ENCODE measurements around the gene ZNF813.
"Not testable (repeated sequence)": the region's sequence is repeated elsewhere in the genome, so short reads cannot be mapped to it uniquely, and the experiment has no call there.

Gene ZNF813
- 7.0 to 10.6 (median 7.6) reads per million in 3 donors for total RNA-seq

- H3K9me3 ChIP-seq (ENCODE audit: control insufficient read depth, low read length): peaks cover 4% of the 10 kb centered on the region
- H3K27ac ChIP-seq (ENCODE audit: insufficient read depth, low read length, poor library complexity, severe bottlenecking): peak within 1 kb of the TSS; percentile 60
- no peaks in the 10 kb centered on the region for H3K27me3 ChIP-seq (replicated peaks; ENCODE audit: control insufficient read depth, insufficient read depth, low read length, poor library complexity, severe bottlenecking)
- H3K36me3 ChIP-seq (ENCODE audit: control insufficient read depth, insufficient read depth, low read length): no peaks in the 10 kb centered on the region
- peak; percentile 92 to 95 (median 93) for DNase-seq
- H3K4me3 ChIP-seq (ENCODE audit: insufficient read depth, low read depth, low read length, poor library complexity, severe bottlenecking): peak within 1 kb of the TSS; percentile 66
- H3K4me1 ChIP-seq (ENCODE audit: control insufficient read depth, insufficient read depth, low read length, poor library complexity, severe bottlenecking): no peaks in the 10 kb centered on the region
Measured at GRCh38 chr19:53467485-53468262, at the start of gene ZNF813. TSS of gene ZNF813 (plus strand) at chr19:53467733. CDS start at chr19:53483823, 16,090 bp downstream.

GRCh38 chr19:53420520-53421315, 46.8 kb upstream of the ZNF813 start:
- H3K36me3 ChIP-seq (ENCODE audit: control insufficient read depth, insufficient read depth, low read length); H3K4me1 ChIP-seq (ENCODE audit: control insufficient read depth, insufficient read depth, low read length, poor library complexity, severe bottlenecking); H3K27me3 ChIP-seq (replicated peaks; ENCODE audit: control insufficient read depth, insufficient read depth, low read length, poor library complexity, severe bottlenecking); DNase-seq; H3K9me3 ChIP-seq (ENCODE audit: control insufficient read depth, low read length); H3K27ac ChIP-seq (ENCODE audit: insufficient read depth, low read length, poor library complexity, severe bottlenecking); H3K4me3 ChIP-seq (ENCODE audit: insufficient read depth, low read depth, low read length, poor library complexity, severe bottlenecking): not testable (repeated sequence)

GRCh38 chr19:53422551-53422950, 45.0 kb upstream of the ZNF813 start:
- Histone ChIP-seq H3K27ac (ENCODE audit: insufficient read depth, low read length, poor library complexity, severe bottlenecking) (no peak overlapping the region), H3K36me3 (ENCODE audit: control insufficient read depth, insufficient read depth, low read length) (no peaks in the 10 kb centered on the region), H3K27me3 (replicated peaks; ENCODE audit: control insufficient read depth, insufficient read depth, low read length, poor library complexity, severe bottlenecking) (no peaks in the 10 kb centered on the region), H3K9me3 (ENCODE audit: control insufficient read depth, low read length) (no peaks in the 10 kb centered on the region), H3K4me3 (ENCODE audit: insufficient read depth, low read depth, low read length, poor library complexity, severe bottlenecking) (no peak overlapping the region), H3K4me1 (ENCODE audit: control insufficient read depth, insufficient read depth, low read length, poor library complexity, severe bottlenecking) (no peaks in the 10 kb centered on the region)
- DNase-seq: no peak

- H3K36me3 ChIP-seq (ENCODE audit: control insufficient read depth, insufficient read depth, low read length); DNase-seq; H3K4me3 ChIP-seq (ENCODE audit: insufficient read depth, low read depth, low read length, poor library complexity, severe bottlenecking); H3K27me3 ChIP-seq (replicated peaks; ENCODE audit: control insufficient read depth, insufficient read depth, low read length, poor library complexity, severe bottlenecking); H3K9me3 ChIP-seq (ENCODE audit: control insufficient read depth, low read length); H3K27ac ChIP-seq (ENCODE audit: insufficient read depth, low read length, poor library complexity, severe bottlenecking); H3K4me1 ChIP-seq (ENCODE audit: control insufficient read depth, insufficient read depth, low read length, poor library complexity, severe bottlenecking): not testable (repeated sequence)
Measured at GRCh38 chr19:53423074-53423473, 44.5 kb upstream of the ZNF813 start.

- H3K9me3 ChIP-seq (ENCODE audit: control insufficient read depth, low read length); H3K27ac ChIP-seq (ENCODE audit: insufficient read depth, low read length, poor library complexity, severe bottlenecking); H3K27me3 ChIP-seq (replicated peaks; ENCODE audit: control insufficient read depth, insufficient read depth, low read length, poor library complexity, severe bottlenecking); H3K36me3 ChIP-seq (ENCODE audit: control insufficient read depth, insufficient read depth, low read length); H3K4me1 ChIP-seq (ENCODE audit: control insufficient read depth, insufficient read depth, low read length, poor library complexity, severe bottlenecking); H3K4me3 ChIP-seq (ENCODE audit: insufficient read depth, low read depth, low read length, poor library complexity, severe bottlenecking); DNase-seq: not testable (repeated sequence)
Measured at GRCh38 chr19:53423680-53424079, 43.9 kb upstream of the ZNF813 start.

- Histone ChIP-seq H3K36me3 (ENCODE audit: control insufficient read depth, insufficient read depth, low read length) (no peaks in the 10 kb centered on the region), H3K4me1 (ENCODE audit: control insufficient read depth, insufficient read depth, low read length, poor library complexity, severe bottlenecking) (no peaks in the 10 kb centered on the region), H3K4me3 (ENCODE audit: insufficient read depth, low read depth, low read length, poor library complexity, severe bottlenecking) (no peak overlapping the region), H3K27me3 (replicated peaks; ENCODE audit: control insufficient read depth, insufficient read depth, low read length, poor library complexity, severe bottlenecking) (no peaks in the 10 kb centered on the region), H3K9me3 (ENCODE audit: control insufficient read depth, low read length) (no peaks in the 10 kb centered on the region), H3K27ac (ENCODE audit: insufficient read depth, low read length, poor library complexity, severe bottlenecking) (no peak overlapping the region)
- peak; percentile 25 to 53 (median 31) for DNase-seq
Measured at GRCh38 chr19:53424968-53425597, 42.5 kb upstream of the ZNF813 start.

GRCh38 chr19:53431399-53432087, 36.0 kb upstream of the ZNF813 start, which contains the start of gene ZNF761:
TSS of gene ZNF761 (plus strand) at chr19:53431984. CDS start at chr19:53447269, 15,285 bp downstream.
- DNase-seq: peak; percentile 95 to 97 (median 96)
- H3K27ac ChIP-seq (ENCODE audit: insufficient read depth, low read length, poor library complexity, severe bottlenecking): peak within 1 kb of the TSS; percentile 71
- H3K9me3 ChIP-seq (ENCODE audit: control insufficient read depth, low read length): no peaks in the 10 kb centered on the region
- H3K36me3 ChIP-seq (ENCODE audit: control insufficient read depth, insufficient read depth, low read length): peaks cover 6% of the 10 kb centered on the region
- peaks cover 5% of the 10 kb centered on the region for H3K4me1 ChIP-seq (ENCODE audit: control insufficient read depth, insufficient read depth, low read length, poor library complexity, severe bottlenecking)
- H3K4me3 ChIP-seq (ENCODE audit: insufficient read depth, low read depth, low read length, poor library complexity, severe bottlenecking): peak within 1 kb of the TSS; percentile 79
- H3K27me3 ChIP-seq (replicated peaks; ENCODE audit: control insufficient read depth, insufficient read depth, low read length, poor library complexity, severe bottlenecking): no peaks in the 10 kb centered on the region

GRCh38 chr19:53432088-53432661, 35.4 kb upstream of the ZNF813 start:
- Histone ChIP-seq H3K4me1 (ENCODE audit: control insufficient read depth, insufficient read depth, low read length, poor library complexity, severe bottlenecking) (peaks cover 5% of the 10 kb centered on the region), H3K27ac (ENCODE audit: insufficient read depth, low read length, poor library complexity, severe bottlenecking) (peak overlapping the region; percentile 71), H3K27me3 (replicated peaks; ENCODE audit: control insufficient read depth, insufficient read depth, low read length, poor library complexity, severe bottlenecking) (no peaks in the 10 kb centered on the region), H3K4me3 (ENCODE audit: insufficient read depth, low read depth, low read length, poor library complexity, severe bottlenecking) (peak overlapping the region; percentile 79), H3K9me3 (ENCODE audit: control insufficient read depth, low read length) (no peaks in the 10 kb centered on the region), H3K36me3 (ENCODE audit: control insufficient read depth, insufficient read depth, low read length) (peaks cover 12% of the 10 kb centered on the region)
- no peak for DNase-seq

- not testable (repeated sequence) for H3K27me3 ChIP-seq (replicated peaks; ENCODE audit: control insufficient read depth, insufficient read depth, low read length, poor library complexity, severe bottlenecking); H3K4me1 ChIP-seq (ENCODE audit: control insufficient read depth, insufficient read depth, low read length, poor library complexity, severe bottlenecking); H3K27ac ChIP-seq (ENCODE audit: insufficient read depth, low read length, poor library complexity, severe bottlenecking); H3K4me3 ChIP-seq (ENCODE audit: insufficient read depth, low read depth, low read length, poor library complexity, severe bottlenecking); DNase-seq
- Histone ChIP-seq H3K9me3 (ENCODE audit: control insufficient read depth, low read length) (peaks cover 11% of the 10 kb centered on the region), H3K36me3 (ENCODE audit: control insufficient read depth, insufficient read depth, low read length) (peaks cover 27% of the 10 kb centered on the region)
Measured at GRCh38 chr19:53443809-53444208, 23.7 kb upstream of the ZNF813 start.
